Thyroid gland (tissue), 4 donors: Measurements from ENCODE around the gene HHLA2. TPM values are rescaled to one million over a fixed set of nuclear protein-coding genes. Genes with fewer than 3 reads are reported as not detected.
"Not testable (repeated sequence)": the region's sequence is repeated elsewhere in the genome, so short reads cannot be mapped to it uniquely, and the experiment has no call there.

Experiments
- DNase-seq, 2 donors: peaks; one replicate each; pipeline ENCODE4 v3.0.0-alpha.2; 2019
- H3K27ac ChIP-seq, 3 donors: fragments of 200-600 bp; sonication (generic); 1 replicate in 2 of 3; 2 replicates in 1 of 3; pipeline ENCODE4 v1.5.1; 2016 to 2019; ENCODE audit warnings: mild to moderate bottlenecking in 1 of 3, moderate library complexity in 1 of 3
- H3K27me3 ChIP-seq: fragments of 200-600 bp; sonication (generic); one replicate; pipeline ENCODE4 v1.5.1; 2019
- H3K36me3 ChIP-seq, 2 donors: fragments of 200-600 bp; sonication (generic); one replicate each; pipeline ENCODE4 v1.5.1; 2016 to 2019
- H3K4me1 ChIP-seq, 2 donors: fragments of 200-600 bp; sonication (generic); one replicate each; pipeline ENCODE4 v1.5.1; 2017 to 2019
- H3K4me3 ChIP-seq, 3 donors: fragments of 200-600 bp; sonication (generic); replicated peaks in 1 of 3; 1 replicate in 2 of 3; 2 replicates in 1 of 3; pipeline ENCODE4 v1.5.1; 2016; ENCODE audit warnings: mild to moderate bottlenecking in 1 of 3
- H3K9me3 ChIP-seq: fragments of 200-600 bp; sonication (generic); one replicate; pipeline ENCODE4 v1.5.1; 2017
- CTCF ChIP-seq, 6 experiments: fragments of 200-600 bp in 3 of 6; fragments of 450-650 bp in 3 of 6; sonication (generic) in 3 of 6; IDR thresholded peaks; one replicate each; pipeline ENCODE4 v1.5.1; 2016 to 2019; ENCODE audit warnings: antibody characterized with exemption in 6 of 6, mild to moderate bottlenecking in 2 of 6, inconsistent platforms in 1 of 6, moderate library complexity in 1 of 6
- POLR2A ChIP-seq, 2 donors: fragments of 450-650 bp; IDR thresholded peaks; one replicate each; pipeline ENCODE4 v1.6.1; 2017; ENCODE audit warnings: antibody characterized with exemption in 2 of 2, mild to moderate bottlenecking in 2 of 2, moderate library complexity in 1 of 2
- WGBS, 2 donors: methylation state at CpG; one replicate each; pipeline ENCODE4 v1.1.5; 2017; 5-methylcytosine and 5-hydroxymethylcytosine counted together
- intact Hi-C: fragments of 100-400 bp; cut with DNase I; formaldehyde crosslinking; loops from one replicate; pipeline ENCODE4 v1.15.1; 2023
- total RNA-seq, 4 donors: library from RNA; depleted of rRNA; stranded (reverse); fragments of >200 nt; gene quantifications; one replicate each; pipeline ENCODE4 v1.2.3, GENCODE V29; 2016

The HHLA2 gene
- total RNA-seq, 4 donors from 2014 or later = not detected

DNA sequence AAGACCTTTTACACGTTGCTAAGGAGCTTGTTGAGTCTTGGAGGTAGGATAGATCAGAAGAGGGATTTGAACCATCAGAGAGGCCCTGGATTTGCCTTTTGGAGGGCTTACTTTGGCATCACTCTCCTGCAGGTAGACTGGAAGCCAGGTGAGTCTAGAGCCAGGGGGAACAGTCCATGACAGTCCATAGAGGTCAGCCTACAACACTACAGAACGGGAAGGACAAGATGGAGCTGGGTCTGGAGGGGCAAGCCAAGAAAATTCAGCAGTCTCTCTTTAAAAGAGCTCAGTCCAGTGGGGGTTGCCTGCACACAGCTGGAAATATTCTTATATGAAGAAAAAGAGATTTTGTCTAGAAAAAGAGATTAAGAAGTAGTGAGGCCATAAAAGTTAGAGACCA, 60.7 kb downstream of the HHLA2 start:
- H3K27me3 ChIP-seq = no peaks in the 10 kb centered on the region
- H3K4me3 ChIP-seq = no peak overlapping the region
- H3K4me1 ChIP-seq = no peaks in the 10 kb centered on the region
- DNase-seq = no peak
- H3K27ac ChIP-seq = no peak overlapping the region
- intact Hi-C loops = no loop called here
- H3K36me3 ChIP-seq = no peaks in the 10 kb centered on the region
- WGBS, 2 donors = 80 to 86% methylated on average over 2 of the region's 2 CpGs
- TF ChIP-seq POLR2A (IDR thresholded peaks at IDR 0.05) (no peak), CTCF (IDR thresholded peaks at IDR 0.05) (no peak)
- H3K9me3 ChIP-seq = no peaks in the 10 kb centered on the region

GRCh38 chr3:108359011-108359410, 62.7 kb downstream of the HHLA2 start:
- H3K9me3 ChIP-seq = no peaks in the 10 kb centered on the region
- no peak overlapping the region for H3K27ac ChIP-seq
- no peak overlapping the region for H3K4me3 ChIP-seq
- WGBS, 2 donors = 67 to 81% methylated on average over 2 of the region's 2 CpGs
- intact Hi-C loops = no loop called here
- no peak for TF ChIP-seq POLR2A (IDR thresholded peaks at IDR 0.05)
- no peak for TF ChIP-seq CTCF (IDR thresholded peaks at IDR 0.05)
- DNase-seq = no peak
- no peaks in the 10 kb centered on the region for H3K36me3 ChIP-seq
- H3K27me3 ChIP-seq = no peaks in the 10 kb centered on the region
- H3K4me1 ChIP-seq = no peaks in the 10 kb centered on the region

GRCh38 chr3:108376026-108376425, 79.7 kb downstream of the HHLA2 start:
- no peaks in the 10 kb centered on the region for H3K4me1 ChIP-seq
- 0% methylated on average over 1 of the region's 1 CpG for WGBS, 2 donors
- H3K27ac ChIP-seq = no peak overlapping the region
- intact Hi-C loops = no loop called here
- H3K27me3 ChIP-seq = no peaks in the 10 kb centered on the region
- no peaks in the 10 kb centered on the region for H3K36me3 ChIP-seq
- H3K9me3 ChIP-seq = no peaks in the 10 kb centered on the region
- TF ChIP-seq CTCF (IDR thresholded peaks at IDR 0.05) = no peak
- no peak for TF ChIP-seq POLR2A (IDR thresholded peaks at IDR 0.05)
- no peak for DNase-seq
- H3K4me3 ChIP-seq = no peak overlapping the region

DNA sequence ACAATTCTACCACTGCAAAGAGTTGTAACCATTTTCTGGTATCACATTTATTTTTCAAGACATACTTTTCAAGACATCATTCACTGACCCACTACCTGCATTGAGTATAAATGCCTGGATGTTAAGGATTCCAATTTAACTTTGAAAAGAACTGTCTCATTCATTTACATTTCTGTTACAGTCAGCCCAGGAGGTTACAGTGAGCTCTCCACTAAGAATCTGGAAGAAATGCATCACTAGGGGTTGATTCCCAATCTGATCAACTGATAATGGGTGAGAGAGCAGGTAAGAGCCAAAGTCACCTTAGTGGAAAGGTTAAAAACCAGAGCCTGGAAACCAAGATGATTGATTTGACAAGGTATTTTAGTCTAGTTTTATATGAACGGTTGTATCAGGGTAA, 81.0 kb downstream of the HHLA2 start:
- Histone ChIP-seq H3K27me3 (no peaks in the 10 kb centered on the region), H3K9me3 (no peaks in the 10 kb centered on the region), H3K27ac (no peak overlapping the region), H3K4me3 (no peak overlapping the region), H3K36me3 (no peaks in the 10 kb centered on the region), H3K4me1 (no peaks in the 10 kb centered on the region)
- no peak for DNase-seq
- 82% methylated on average over 1 of the region's 1 CpG for WGBS, 2 donors
- TF ChIP-seq POLR2A (IDR thresholded peaks at IDR 0.05) = no peak
- intact Hi-C loops = no loop called here

- intact Hi-C loops = no loop called here
- no peak overlapping the region for H3K27ac ChIP-seq
- WGBS, 2 donors = 95 to 100% methylated on average over 4 of the region's 4 CpGs
Observed at GRCh38 chr3:108378153-108378951, 82.0 kb downstream of the HHLA2 start.

GRCh38 chr3:108378952-108379342, 82.6 kb downstream of the HHLA2 start:
- H3K9me3 ChIP-seq, intact Hi-C loops, H3K36me3 ChIP-seq, DNase-seq, H3K4me3 ChIP-seq, H3K27ac ChIP-seq, H3K27me3 ChIP-seq: not testable (repeated sequence)
- WGBS, 2 donors = 90 to 94% methylated on average over 2 of the region's 2 CpGs
- peaks cover 6 to 11% of the 10 kb centered on the region in 2 donors for H3K4me1 ChIP-seq

More at GRCh38 chr3:108378153-108378951, 82.0 kb downstream of the HHLA2 start:
- no peaks in the 10 kb centered on the region for H3K9me3 ChIP-seq
- peaks cover 6 to 7% of the 10 kb centered on the region in 2 donors for H3K4me1 ChIP-seq
- H3K27me3 ChIP-seq = no peaks in the 10 kb centered on the region
- H3K36me3 ChIP-seq = no peaks in the 10 kb centered on the region
- TF ChIP-seq POLR2A (IDR thresholded peaks at IDR 0.05) (no peak), CTCF (IDR thresholded peaks at IDR 0.05) (no peak)
- no peak for DNase-seq
- H3K4me3 ChIP-seq = no peak overlapping the region
